HepG2 (cell line): ENCODE data around the gene MAJIN. TPM values are rescaled to one million over a fixed set of nuclear protein-coding genes. Genes with fewer than 3 reads are reported as not detected.

Source experiments
- ETV5 ChIP-seq: IDR thresholded peaks from 2 replicates; pipeline ENCODE4 v1.6.1; 2018; ENCODE audit warnings: missing biosample characterization, missing genetic modification reagents, inconsistent platforms, borderline replicate concordance
- FOXK1 ChIP-seq: sonication (generic); formaldehyde crosslinking; IDR thresholded peaks from 2 replicates; pipeline ENCODE4 v1.4.0; 2020; ENCODE audit warnings: low read depth, missing genetic modification reagents, borderline replicate concordance
- GTF2F1 ChIP-seq: fragments of 150-350 bp; IDR thresholded peaks from 2 replicates; pipeline ENCODE4 v1.6.1; 2014; ENCODE audit warnings: low read length
- KDM4B ChIP-seq: sonication (generic); formaldehyde crosslinking; IDR thresholded peaks from 2 replicates; pipeline ENCODE4 v1.4.0; 2020; ENCODE audit warnings: missing genetic modification reagents
- KLF12 ChIP-seq: sonication (generic); formaldehyde crosslinking; IDR thresholded peaks from 2 replicates; pipeline ENCODE4 v1.4.0; 2020; ENCODE audit warnings: missing genetic modification reagents, borderline replicate concordance
- LCORL ChIP-seq, 2 experiments: fragments of 450-650 bp in 1 of 2; sonication (generic) in 1 of 2; formaldehyde crosslinking in 1 of 2; IDR thresholded peaks; 2 replicates each; pipeline versions ENCODE4 v1.5.0 to v1.6.1; 2017 to 2020; ENCODE audit warnings: antibody characterized with exemption in 1 of 2, missing genetic modification reagents in 1 of 2
- MEF2D ChIP-seq: sonication (generic); formaldehyde crosslinking; IDR thresholded peaks from 2 replicates; pipeline ENCODE4 v1.5.1; 2020; ENCODE audit warnings: mild to moderate bottlenecking, missing genetic modification reagents
- POLR2AphosphoS2 ChIP-seq: IDR thresholded peaks from 2 replicates; pipeline ENCODE4 v1.6.1; 2011; ENCODE audit warnings: low read depth, low read length, improper control_type of control experiment
- SALL2 ChIP-seq: sonication (generic); formaldehyde crosslinking; IDR thresholded peaks from 2 replicates; pipeline ENCODE4 v1.8.1; 2023; ENCODE audit warnings: mild to moderate bottlenecking, missing genetic modification reagents, inconsistent platforms
- SATB2 ChIP-seq: sonication (generic); formaldehyde crosslinking; IDR thresholded peaks from 2 replicates; pipeline ENCODE4 v1.5.0; 2020; ENCODE audit warnings: missing genetic modification reagents
- TAF15 ChIP-seq: fragments of 200-400 bp; formaldehyde crosslinking; IDR thresholded peaks from one replicate; pipeline ENCODE4 v1.6.1; 2018; ENCODE audit warnings: mild to moderate bottlenecking, low read depth, low read length; ENCODE audit not compliant: poor library complexity, severe bottlenecking
- TBL1XR1 ChIP-seq: fragments of 150-350 bp; IDR thresholded peaks from 2 replicates; pipeline ENCODE4 v1.6.1; 2014; ENCODE audit warnings: borderline replicate concordance, low read length; ENCODE audit not compliant: partially characterized antibody
- ZNF350 ChIP-seq: sonication (generic); formaldehyde crosslinking; IDR thresholded peaks from 2 replicates; pipeline ENCODE4 v1.4.0; 2020; ENCODE audit warnings: mild to moderate bottlenecking, low read depth, missing genetic modification reagents, borderline replicate concordance
- ZNF501 ChIP-seq: sonication (generic); formaldehyde crosslinking; IDR thresholded peaks from 2 replicates; pipeline ENCODE4 v1.5.1; 2020; ENCODE audit warnings: mild to moderate bottlenecking, moderate library complexity, missing genetic modification reagents
- ZNF513 ChIP-seq: sonication (generic); formaldehyde crosslinking; conservative IDR thresholded peaks from 2 replicates; pipeline ENCODE4 v1.5.0; 2020; ENCODE audit warnings: missing genetic modification reagents
- ZNF563 ChIP-seq: sonication (generic); formaldehyde crosslinking; IDR thresholded peaks from 2 replicates; pipeline ENCODE4 v1.8.0; 2022; ENCODE audit warnings: mild to moderate bottlenecking, moderate library complexity, missing genetic modification reagents
- ZNF749 ChIP-seq: sonication (generic); formaldehyde crosslinking; IDR thresholded peaks from 2 replicates; pipeline ENCODE4 v1.8.0; 2022; ENCODE audit warnings: mild to moderate bottlenecking, missing genetic modification reagents, moderate library complexity, borderline replicate concordance
- ZNF83 ChIP-seq: sonication (generic); formaldehyde crosslinking; IDR thresholded peaks from 2 replicates; pipeline ENCODE4 v1.4.0; 2020; ENCODE audit warnings: missing genetic modification reagents, mild to moderate bottlenecking, borderline replicate concordance
- polyA plus RNA-seq, 8 experiments: library from polyadenylated mRNA; depleted of rRNA in 3 of 8; stranded (reverse) in 7 of 8; unstranded in 1 of 8; fragments of >200 nt; fragmentation: Illumina TruSeq in 4 of 8; extraction: Trizol in 4 of 8; gene quantifications; 2 replicates each; pipeline versions ENCODE4 v1.2.1 to v1.2.3, GENCODE V29; 2011 to 2016; ENCODE audit warnings: low read depth in 4 of 8, missing spikeins in 1 of 8, mixed read lengths in 1 of 8; ENCODE audit not compliant: insufficient read depth in 1 of 8
- total RNA-seq, 5 experiments: library from RNA; depleted of rRNA; stranded (reverse); fragments of >200 nt; fragmentation: Illumina TruSeq; extraction: Trizol; gene quantifications; 2 replicates each; pipeline ENCODE4 v1.2.3, GENCODE V29; 2016; ENCODE audit warnings: low read depth in 1 of 5
- TF ChIP-seq, protein P1 (sequence below), 2 experiments: fragments of 450-650 bp in 1 of 2; sonication (generic) in 1 of 2; formaldehyde crosslinking in 1 of 2; IDR thresholded peaks; 2 replicates each; pipeline versions ENCODE4 v1.6.1 to v1.8.0; 2016 to 2022; ENCODE audit warnings: antibody characterized with exemption in 1 of 2, mild to moderate bottlenecking in 1 of 2, missing genetic modification reagents in 1 of 2

Gene MAJIN
- total and polyA plus RNA-seq, 2 of the 13 experiments (the other 11 are each of a cell fraction or from before 2014, with no cell fraction given), result not detected

DNA sequence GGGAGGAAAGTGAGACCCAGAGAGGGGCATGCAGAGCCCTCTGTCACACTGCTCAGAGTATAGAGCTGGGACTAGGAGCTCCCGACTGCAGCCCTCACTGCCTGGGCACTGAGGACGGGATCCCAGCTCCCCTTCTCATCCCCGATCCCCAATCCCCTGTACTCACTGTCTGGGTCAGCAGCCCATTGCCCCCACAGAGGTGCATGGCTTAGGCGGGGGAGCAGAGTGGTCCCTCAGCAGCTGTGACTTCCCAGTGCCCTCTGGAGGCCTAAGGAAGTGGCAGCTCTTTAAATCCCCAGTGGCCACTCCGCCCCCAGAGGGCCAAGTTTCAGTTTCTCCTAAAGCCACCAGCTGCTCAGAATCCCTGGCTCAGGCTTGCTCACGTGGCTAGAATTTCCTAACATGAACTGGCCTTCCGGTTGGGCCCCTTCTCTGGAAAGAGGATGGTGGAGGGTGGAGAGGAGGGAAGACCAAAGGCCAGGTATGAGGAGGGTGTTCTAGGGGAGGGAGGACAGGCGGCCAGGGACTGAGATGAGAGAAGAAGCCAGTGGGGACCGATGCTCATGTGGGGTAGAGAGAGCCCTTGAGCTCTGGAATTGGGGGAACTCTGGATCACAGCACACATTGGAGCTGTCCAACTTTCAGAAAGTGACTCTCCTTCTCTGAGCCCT is 24.9 kb upstream of the MAJIN start, which contains the start of gene BATF2 (continued):
- TF ChIP-seq KDM4B (no peak), ZNF563 (CRISPR knock-in tag) (no peak), ZNF749 (CRISPR knock-in tag) (no peak; the same call in 1 of the 2 replicates), LCORL (IDR thresholded peaks at IDR 0.05) (no peak), LCORL (CRISPR knock-in tag; IDR thresholded peaks at IDR 0.05) (peak; percentile 89), TAF15 (no peak), FOXK1 (peak; percentile 48; the same call in 1 of the 2 replicates), SALL2 (CRISPR knock-in tag) (peak; percentile 59; the same call in 1 of the 2 replicates), ZNF83 (CRISPR knock-in tag) (0 out of 2 replicates have a peak, but pooled peaks have one; percentile 43), TBL1XR1 (no peak), SATB2 (CRISPR knock-in tag) (no peak), ZNF350 (CRISPR knock-in tag) (peak; percentile 80; the same call in 1 of the 2 replicates), POLR2AphosphoS2 (no peak), KLF12 (CRISPR knock-in tag) (no peak), ZNF513 (CRISPR knock-in tag) (no peak), ZNF501 (0 out of 2 replicates have a peak, but pooled peaks have one; percentile 66), ETV5 (CRISPR knock-in tag) (peak; percentile 98), GTF2F1 (no peak), MEF2D (peak; percentile 77; the same call in 1 of the 2 replicates)
- TF ChIP-seq, protein P1, sequence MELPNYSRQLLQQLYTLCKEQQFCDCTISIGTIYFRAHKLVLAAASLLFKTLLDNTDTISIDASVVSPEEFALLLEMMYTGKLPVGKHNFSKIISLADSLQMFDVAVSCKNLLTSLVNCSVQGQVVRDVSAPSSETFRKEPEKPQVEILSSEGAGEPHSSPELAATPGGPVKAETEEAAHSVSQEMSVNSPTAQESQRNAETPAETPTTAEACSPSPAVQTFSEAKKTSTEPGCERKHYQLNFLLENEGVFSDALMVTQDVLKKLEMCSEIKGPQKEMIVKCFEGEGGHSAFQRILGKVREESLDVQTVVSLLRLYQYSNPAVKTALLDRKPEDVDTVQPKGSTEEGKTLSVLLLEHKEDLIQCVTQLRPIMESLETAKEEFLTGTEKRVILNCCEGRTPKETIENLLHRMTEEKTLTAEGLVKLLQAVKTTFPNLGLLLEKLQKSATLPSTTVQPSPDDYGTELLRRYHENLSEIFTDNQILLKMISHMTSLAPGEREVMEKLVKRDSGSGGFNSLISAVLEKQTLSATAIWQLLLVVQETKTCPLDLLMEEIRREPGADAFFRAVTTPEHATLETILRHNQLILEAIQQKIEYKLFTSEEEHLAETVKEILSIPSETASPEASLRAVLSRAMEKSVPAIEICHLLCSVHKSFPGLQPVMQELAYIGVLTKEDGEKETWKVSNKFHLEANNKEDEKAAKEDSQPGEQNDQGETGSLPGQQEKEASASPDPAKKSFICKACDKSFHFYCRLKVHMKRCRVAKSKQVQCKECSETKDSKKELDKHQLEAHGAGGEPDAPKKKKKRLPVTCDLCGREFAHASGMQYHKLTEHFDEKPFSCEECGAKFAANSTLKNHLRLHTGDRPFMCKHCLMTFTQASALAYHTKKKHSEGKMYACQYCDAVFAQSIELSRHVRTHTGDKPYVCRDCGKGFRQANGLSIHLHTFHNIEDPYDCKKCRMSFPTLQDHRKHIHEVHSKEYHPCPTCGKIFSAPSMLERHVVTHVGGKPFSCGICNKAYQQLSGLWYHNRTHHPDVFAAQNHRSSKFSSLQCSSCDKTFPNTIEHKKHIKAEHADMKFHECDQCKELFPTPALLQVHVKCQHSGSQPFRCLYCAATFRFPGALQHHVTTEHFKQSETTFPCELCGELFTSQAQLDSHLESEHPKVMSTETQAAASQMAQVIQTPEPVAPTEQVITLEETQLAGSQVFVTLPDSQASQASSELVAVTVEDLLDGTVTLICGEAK (IDR thresholded peaks at IDR 0.05), result no peak
- TF ChIP-seq, protein P1 (CRISPR knock-in tag; IDR thresholded peaks at IDR 0.05), result peak; percentile 65
